ENCODE measurements around the gene PDIK1L.

Gene PDIK1L

GRCh38 chr1:26155370-26156284 is 44.0 kb downstream of the PDIK1L start:
- FAIRE-seq, result no peak

- no peak for FAIRE-seq
These were observed 44.8 kb downstream of the PDIK1L start for GRCh38 chr1:26156285-26157038.

GRCh38 chr1:26158271-26158907 is 46.8 kb downstream of the PDIK1L start:
- FAIRE-seq, result no peak

- no peak for FAIRE-seq
These were observed 47.5 kb downstream of the PDIK1L start, which contains the start of gene FAM110D for GRCh38 chr1:26158908-26159742. Gene FAM110D (plus strand): TSS chr1:26159079. CDS start chr1:26161292, 2,213 bp downstream.

GRCh38 chr1:26159743-26160039 is 48.1 kb downstream of the PDIK1L start:
- no peak for FAIRE-seq

GRCh38 chr1:26160527-26161414 is 49.1 kb downstream of the PDIK1L start:
- no peak for FAIRE-seq

GRCh38 chr1:26161415-26162219 is 50.0 kb downstream of the PDIK1L start:
- FAIRE-seq, result no peak

- no peak for FAIRE-seq
These were observed 50.6 kb downstream of the PDIK1L start for GRCh38 chr1:26162220-26162709.

GRCh38 chr1:26163684-26164035 is 52.0 kb downstream of the PDIK1L start:
- no peak for FAIRE-seq

GRCh38 chr1:26164036-26164860 is 52.6 kb downstream of the PDIK1L start:
- no peak for FAIRE-seq

GRCh38 chr1:26164861-26165842 is 53.5 kb downstream of the PDIK1L start:
- no peak for FAIRE-seq

- FAIRE-seq, result no peak
These were observed 55.2 kb downstream of the PDIK1L start for GRCh38 chr1:26166719-26167281.

- FAIRE-seq, result no peak
These were observed 57.0 kb downstream of the PDIK1L start, which contains the start of gene C1orf232 for GRCh38 chr1:26168410-26169197. Gene C1orf232 (minus strand): TSS chr1:26168963. CDS start chr1:26168499, 464 bp downstream.

GRCh38 chr1:26169198-26169554 is 57.6 kb downstream of the PDIK1L start:
- FAIRE-seq, result no peak

GRCh38 chr1:26169669-26170471 is 58.2 kb downstream of the PDIK1L start, which contains the start of gene ZNF593:
Gene ZNF593 (plus strand): TSS chr1:26169908. CDS start chr1:26169984, 76 bp downstream.
- no peak for FAIRE-seq

GRCh38 chr1:26170472-26170821 is 58.8 kb downstream of the PDIK1L start:
- no peak for FAIRE-seq

Data from colon (tissue), 2 donors.